ENCODE data around the gene KRTAP22-2.

GRCh38 chr21:30634906-30635305 is 44.7 kb upstream of the KRTAP22-2 start, which contains the start of gene KRTAP20-2:
- TF ChIP-seq EZH2 (IDR thresholded peaks at IDR 0.05; ENCODE audit: low read depth, low read length, severe bottlenecking) = no peak
- TF ChIP-seq CTCF (IDR thresholded peaks at IDR 0.05; ENCODE audit: control extremely low read depth in 1 of 3, insufficient read depth in 1 of 3, low read depth in 1 of 3, low read length in 3 of 3) = no peak
- no peak for TF ChIP-seq SRF (IDR thresholded peaks at IDR 0.05; ENCODE audit: low read depth, low read length)
- no peak for TF ChIP-seq SP1 (IDR thresholded peaks at IDR 0.05; ENCODE audit: low read depth, low read length)
- no peak for TF ChIP-seq MAFK (IDR thresholded peaks at IDR 0.05; ENCODE audit: low read depth, low read length)
- no peak for TF ChIP-seq BRCA1 (IDR thresholded peaks at IDR 0.05; ENCODE audit: low read depth, low read length)
